ENCODE data around the gene NTMT1.

Gene NTMT1

DNA sequence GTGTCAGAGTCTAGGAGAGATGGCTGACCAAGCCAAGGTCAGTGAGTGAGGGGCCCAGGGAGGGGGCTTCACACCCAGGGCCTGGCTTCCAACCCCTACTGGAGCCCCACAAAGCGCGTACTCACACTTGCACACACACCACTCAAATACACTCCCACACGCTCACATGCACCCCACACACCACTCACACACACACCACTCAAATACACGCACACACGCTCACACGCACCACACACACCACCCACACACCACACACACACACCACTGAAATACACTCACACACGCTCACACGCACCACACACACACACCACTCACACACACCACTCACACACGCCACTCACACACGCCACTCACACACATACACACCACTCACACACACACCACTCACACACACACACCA is 21.7 kb downstream of the NTMT1 start:
- Histone ChIP-seq H3K4me1 (ENCODE audit: low read length) (no peaks in the 10 kb centered on the region), H3K4me2 (ENCODE audit: low read length) (no peak overlapping the region), H3K36me3 (replicated peaks; ENCODE audit: low read depth, low read length) (no peaks in the 10 kb centered on the region), H3K27me3 (ENCODE audit: low read depth, low read length) (no peaks in the 10 kb centered on the region), H3K9ac (ENCODE audit: low read length) (no peak overlapping the region), H3K27ac (ENCODE audit: low read length) (no peak overlapping the region), H2AFZ (ENCODE audit: low read depth, low read length) (no peak overlapping the region), H3K4me3 (ENCODE audit: low read length) (no peak overlapping the region), H4K20me1 (ENCODE audit: insufficient read depth, low read length) (no peaks in the 10 kb centered on the region), H3K79me2 (ENCODE audit: low read length) (no peaks in the 10 kb centered on the region), H3K9me3 (ENCODE audit: insufficient read depth, low read length) (no peaks in the 10 kb centered on the region)
- no peak for TF ChIP-seq EZH2phosphoT487 (IDR thresholded peaks at IDR 0.05; ENCODE audit: low read depth)
- TF ChIP-seq, protein P1, sequence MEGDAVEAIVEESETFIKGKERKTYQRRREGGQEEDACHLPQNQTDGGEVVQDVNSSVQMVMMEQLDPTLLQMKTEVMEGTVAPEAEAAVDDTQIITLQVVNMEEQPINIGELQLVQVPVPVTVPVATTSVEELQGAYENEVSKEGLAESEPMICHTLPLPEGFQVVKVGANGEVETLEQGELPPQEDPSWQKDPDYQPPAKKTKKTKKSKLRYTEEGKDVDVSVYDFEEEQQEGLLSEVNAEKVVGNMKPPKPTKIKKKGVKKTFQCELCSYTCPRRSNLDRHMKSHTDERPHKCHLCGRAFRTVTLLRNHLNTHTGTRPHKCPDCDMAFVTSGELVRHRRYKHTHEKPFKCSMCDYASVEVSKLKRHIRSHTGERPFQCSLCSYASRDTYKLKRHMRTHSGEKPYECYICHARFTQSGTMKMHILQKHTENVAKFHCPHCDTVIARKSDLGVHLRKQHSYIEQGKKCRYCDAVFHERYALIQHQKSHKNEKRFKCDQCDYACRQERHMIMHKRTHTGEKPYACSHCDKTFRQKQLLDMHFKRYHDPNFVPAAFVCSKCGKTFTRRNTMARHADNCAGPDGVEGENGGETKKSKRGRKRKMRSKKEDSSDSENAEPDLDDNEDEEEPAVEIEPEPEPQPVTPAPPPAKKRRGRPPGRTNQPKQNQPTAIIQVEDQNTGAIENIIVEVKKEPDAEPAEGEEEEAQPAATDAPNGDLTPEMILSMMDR (IDR thresholded peaks at IDR 0.05; ENCODE audit: low read depth, low read length), result no peak

DNA sequence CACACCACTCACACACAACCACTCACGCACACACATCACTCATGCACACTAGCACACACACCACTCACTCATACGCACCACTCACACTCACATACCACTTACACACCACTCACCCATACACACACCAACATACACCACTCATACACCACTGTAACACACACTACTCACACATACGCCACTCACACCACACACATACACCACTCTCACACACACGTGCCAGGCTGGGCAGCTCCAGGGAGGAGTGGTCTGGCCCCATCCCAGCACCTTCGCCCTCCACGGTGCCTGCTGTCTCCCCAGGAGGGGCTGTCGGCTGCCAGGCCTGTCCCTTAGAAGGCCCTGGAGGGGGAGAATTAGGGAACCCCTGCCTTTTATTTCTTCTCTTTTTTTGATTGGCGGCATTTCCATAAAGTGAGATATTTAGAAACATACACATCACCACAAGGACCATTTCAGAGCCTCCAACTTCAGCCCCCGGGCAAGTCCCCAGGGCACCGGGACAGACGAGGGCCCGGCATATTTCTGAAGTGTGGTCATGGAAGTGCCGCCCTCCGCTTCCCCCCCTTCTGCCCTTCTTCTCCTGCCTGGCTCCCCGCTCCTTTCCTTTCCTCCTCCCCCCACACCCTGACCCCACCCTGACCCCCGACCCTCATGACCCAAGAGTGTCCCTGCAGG is 22.3 kb downstream of the NTMT1 start:
- Histone ChIP-seq H4K20me1 (ENCODE audit: insufficient read depth, low read length) (no peaks in the 10 kb centered on the region), H3K4me3 (ENCODE audit: low read length) (no peak overlapping the region), H3K36me3 (replicated peaks; ENCODE audit: low read depth, low read length) (no peaks in the 10 kb centered on the region), H3K4me1 (ENCODE audit: low read length) (no peaks in the 10 kb centered on the region), H2AFZ (ENCODE audit: low read depth, low read length) (no peak overlapping the region), H3K9me3 (ENCODE audit: insufficient read depth, low read length) (no peaks in the 10 kb centered on the region), H3K9ac (ENCODE audit: low read length) (no peak overlapping the region), H3K4me2 (ENCODE audit: low read length) (no peak overlapping the region), H3K79me2 (ENCODE audit: low read length) (no peaks in the 10 kb centered on the region), H3K27ac (ENCODE audit: low read length) (no peak overlapping the region), H3K27me3 (ENCODE audit: low read depth, low read length) (no peaks in the 10 kb centered on the region)
- TF ChIP-seq EZH2phosphoT487 (IDR thresholded peaks at IDR 0.05; ENCODE audit: low read depth), result no peak
- TF ChIP-seq, protein P1 (IDR thresholded peaks at IDR 0.05; ENCODE audit: low read depth, low read length), result no peak

GRCh38 chr9:129648764-129649115 is 22.8 kb downstream of the NTMT1 start:
- Histone ChIP-seq H2AFZ (ENCODE audit: low read depth, low read length) (no peak overlapping the region), H3K27me3 (ENCODE audit: low read depth, low read length) (no peaks in the 10 kb centered on the region), H4K20me1 (ENCODE audit: insufficient read depth, low read length) (no peaks in the 10 kb centered on the region), H3K4me3 (ENCODE audit: low read length) (no peak overlapping the region), H3K9ac (ENCODE audit: low read length) (no peak overlapping the region), H3K79me2 (ENCODE audit: low read length) (no peaks in the 10 kb centered on the region), H3K4me1 (ENCODE audit: low read length) (no peaks in the 10 kb centered on the region), H3K4me2 (ENCODE audit: low read length) (no peak overlapping the region), H3K9me3 (ENCODE audit: insufficient read depth, low read length) (no peaks in the 10 kb centered on the region), H3K27ac (ENCODE audit: low read length) (no peak overlapping the region), H3K36me3 (replicated peaks; ENCODE audit: low read depth, low read length) (no peaks in the 10 kb centered on the region)
- TF ChIP-seq EZH2phosphoT487 (IDR thresholded peaks at IDR 0.05; ENCODE audit: low read depth), result no peak
- TF ChIP-seq, protein P1 (IDR thresholded peaks at IDR 0.05; ENCODE audit: low read depth, low read length), result no peak

- Histone ChIP-seq H3K36me3 (replicated peaks; ENCODE audit: low read depth, low read length) (no peaks in the 10 kb centered on the region), H3K9me3 (ENCODE audit: insufficient read depth, low read length) (no peaks in the 10 kb centered on the region), H3K4me2 (ENCODE audit: low read length) (no peak overlapping the region), H3K27ac (ENCODE audit: low read length) (no peak overlapping the region), H3K27me3 (ENCODE audit: low read depth, low read length) (no peaks in the 10 kb centered on the region), H3K9ac (ENCODE audit: low read length) (no peak overlapping the region), H3K4me3 (ENCODE audit: low read length) (no peak overlapping the region), H2AFZ (ENCODE audit: low read depth, low read length) (no peak overlapping the region), H4K20me1 (ENCODE audit: insufficient read depth, low read length) (no peaks in the 10 kb centered on the region), H3K79me2 (ENCODE audit: low read length) (no peaks in the 10 kb centered on the region), H3K4me1 (ENCODE audit: low read length) (no peaks in the 10 kb centered on the region)
- TF ChIP-seq EZH2phosphoT487 (IDR thresholded peaks at IDR 0.05; ENCODE audit: low read depth), result no peak
- TF ChIP-seq, protein P1 (IDR thresholded peaks at IDR 0.05; ENCODE audit: low read depth, low read length), result no peak
Observed at GRCh38 chr9:129649726-129650679, 24.0 kb downstream of the NTMT1 start.
